Neural crest cell (in vitro differentiated cells): ENCODE data around the gene FAM83F. TPM values are rescaled to one million over a fixed set of nuclear protein-coding genes. Genes with fewer than 3 reads are reported as not detected.

Source experiments
- DNase-seq: peaks from one replicate; pipeline ENCODE4 v3.0.0; 2021; ENCODE audit warnings: low read depth, mixed read lengths, low spot score
- H3K27ac Mint-ChIP-seq: one replicate; pipeline ENCODE4 v1.8.0; 2021; ENCODE audit warnings: mild to moderate bottlenecking, mixed read lengths; ENCODE audit not compliant: unreplicated experiment
- H3K27me3 Mint-ChIP-seq: 2 replicates; pipeline ENCODE4 v1.8.0; 2021; ENCODE audit warnings: low read depth, mild to moderate bottlenecking, mixed read lengths
- H3K36me3 Mint-ChIP-seq: 2 replicates; pipeline ENCODE4 v1.8.0; 2021; ENCODE audit warnings: low read depth, mild to moderate bottlenecking, mixed read lengths
- H3K4me1 Mint-ChIP-seq: 2 replicates; pipeline ENCODE4 v1.8.0; 2021; ENCODE audit warnings: mixed read lengths
- H3K4me3 Mint-ChIP-seq: one replicate; pipeline ENCODE4 v1.8.0; 2021; ENCODE audit warnings: mild to moderate bottlenecking, mixed read lengths
- H3K9me3 Mint-ChIP-seq: 2 replicates; pipeline ENCODE4 v1.8.0; 2021; ENCODE audit warnings: mixed read lengths
- CTCF ChIP-seq: fragments of 200-600 bp; sonication (generic); conservative IDR thresholded peaks from 2 replicates; pipeline ENCODE4 v1.5.0; 2021; ENCODE audit warnings: antibody characterized with exemption, mild to moderate bottlenecking
- total RNA-seq: library from RNA; stranded (reverse); gene quantifications from 2 replicates; pipeline ENCODE4 v1.2.1, GENCODE V29; 2021

The FAM83F gene
- total RNA-seq, 1 donor from 2014 or later, result 3.1 TPM

DNA sequence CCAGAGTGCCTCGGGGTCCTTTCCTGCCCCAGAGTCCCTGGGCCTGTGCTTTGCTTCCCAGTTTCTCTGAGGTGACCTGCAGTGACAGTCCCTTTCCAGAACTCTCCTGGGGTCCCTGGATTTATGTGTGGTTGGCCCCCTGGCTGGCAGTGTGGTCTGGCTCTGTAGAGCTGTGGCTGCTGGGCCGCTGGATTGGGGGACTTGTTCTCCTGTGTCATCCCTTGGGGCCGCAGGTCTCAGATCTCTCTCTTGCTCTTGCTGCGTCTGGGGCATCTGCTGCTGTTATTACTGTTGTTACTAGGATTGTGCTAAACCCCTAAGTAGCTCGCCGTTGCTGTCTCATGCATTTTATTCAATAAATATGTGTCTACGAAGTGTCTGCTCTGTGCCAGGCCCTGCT is 31.9 kb downstream of the FAM83F start:
- TF ChIP-seq CTCF, result no peak
- DNase-seq, result no peak
- Mint-ChIP-seq H3K9me3 (no peaks in the 10 kb centered on the region), H3K36me3 (no peaks in the 10 kb centered on the region), H3K27me3 (no peaks in the 10 kb centered on the region), H3K4me1 (peaks cover 4% of the 10 kb centered on the region), H3K27ac (no peak overlapping the region), H3K4me3 (no peak overlapping the region)

DNA sequence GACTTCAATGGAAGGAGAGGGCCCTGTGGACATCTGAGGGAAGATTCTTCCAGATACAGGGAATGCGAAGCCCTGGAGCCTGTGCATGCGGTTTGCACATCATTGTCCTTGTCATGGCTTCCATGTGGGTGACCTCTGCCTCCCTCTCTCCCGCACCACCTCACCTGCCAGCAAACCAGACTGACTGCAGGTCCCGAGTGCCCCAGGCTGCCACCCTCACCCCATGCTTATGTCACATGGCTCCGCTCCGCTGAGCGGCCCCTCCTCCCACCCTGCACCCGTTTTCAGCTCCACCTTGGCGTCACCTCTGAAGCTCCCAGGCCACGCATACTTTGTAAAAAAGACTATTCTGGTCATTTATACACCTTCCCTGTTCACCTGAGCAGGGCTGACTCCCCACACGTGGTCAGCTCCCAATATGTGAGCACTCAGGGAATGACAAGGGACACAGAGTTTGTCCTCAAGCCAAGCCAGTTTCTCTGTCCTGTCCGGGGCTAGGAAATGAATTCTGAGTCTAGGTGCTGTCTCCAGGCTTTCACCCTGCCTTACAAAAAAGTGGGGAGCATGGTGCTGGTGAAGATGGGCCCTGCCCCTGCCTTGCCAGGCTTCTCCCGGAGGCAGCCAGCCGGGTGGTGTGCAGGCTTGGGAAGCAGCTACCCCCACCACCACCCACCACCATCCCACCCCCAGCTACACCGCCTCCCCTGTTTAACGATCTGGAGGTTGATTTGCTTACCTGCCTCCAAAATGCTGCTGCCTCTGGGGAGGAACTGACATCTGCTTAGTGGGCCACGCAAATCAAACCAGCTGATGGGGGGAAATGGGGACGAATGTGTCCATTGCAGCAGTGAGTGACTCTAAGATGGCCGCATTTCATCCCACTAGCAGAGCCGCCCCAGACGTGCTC is 32.7 kb downstream of the FAM83F start:
- TF ChIP-seq CTCF, result no peak
- H3K9me3 Mint-ChIP-seq, result no peaks in the 10 kb centered on the region
- peaks cover 4% of the 10 kb centered on the region for H3K4me1 Mint-ChIP-seq
- H3K36me3 Mint-ChIP-seq, result no peaks in the 10 kb centered on the region
- H3K4me3 Mint-ChIP-seq, result no peak overlapping the region
- H3K27me3 Mint-ChIP-seq, result no peaks in the 10 kb centered on the region
- DNase-seq, result no peak
- no peak overlapping the region for H3K27ac Mint-ChIP-seq

- TF ChIP-seq CTCF, result no peak
- no peaks in the 10 kb centered on the region for H3K27me3 Mint-ChIP-seq
- H3K27ac Mint-ChIP-seq, result no peak overlapping the region
- H3K9me3 Mint-ChIP-seq, result no peaks in the 10 kb centered on the region
- peaks cover 4% of the 10 kb centered on the region for H3K4me1 Mint-ChIP-seq
- no peak overlapping the region for H3K4me3 Mint-ChIP-seq
- no peaks in the 10 kb centered on the region for H3K36me3 Mint-ChIP-seq
- no peak for DNase-seq
These were observed 33.3 kb downstream of the FAM83F start for GRCh38 chr22:40028098-40028425.

DNA sequence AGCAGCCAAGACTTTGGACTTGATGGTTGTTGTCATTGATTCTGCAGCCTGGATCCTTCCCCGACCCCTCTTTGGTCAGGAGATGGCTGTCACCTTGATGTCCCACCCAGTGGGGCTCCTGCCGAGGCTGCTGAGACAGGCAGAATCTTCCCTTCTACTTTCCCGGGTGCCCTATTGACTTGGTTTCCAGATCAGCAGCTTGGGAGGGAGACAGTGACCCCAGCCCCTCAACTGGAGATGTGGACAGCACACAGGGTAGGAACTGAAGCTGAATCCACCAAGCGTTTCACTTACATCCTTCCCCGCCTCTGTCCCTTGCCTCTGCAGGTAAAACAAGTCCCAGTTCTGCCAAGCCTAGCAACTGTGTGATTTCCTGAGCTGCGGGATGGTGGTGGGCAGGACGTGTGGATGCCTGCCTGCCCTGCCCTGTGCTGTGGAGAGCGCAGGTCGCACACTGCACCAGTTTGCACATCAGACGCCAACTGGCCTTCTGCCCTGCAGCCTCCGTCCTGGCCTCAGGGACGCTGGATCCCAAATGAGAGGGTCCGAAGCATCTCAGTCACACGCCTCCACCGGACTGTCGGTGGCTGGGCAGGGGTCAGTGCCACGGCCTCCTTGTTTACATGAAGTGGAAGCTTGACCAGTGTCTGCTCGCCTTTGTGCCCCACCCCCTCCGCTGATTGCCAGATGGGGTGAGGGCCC is 34.6 kb downstream of the FAM83F start:
- Mint-ChIP-seq H3K27ac (no peak overlapping the region), H3K4me1 (peaks cover 4% of the 10 kb centered on the region), H3K27me3 (no peaks in the 10 kb centered on the region), H3K4me3 (no peak overlapping the region), H3K36me3 (no peaks in the 10 kb centered on the region), H3K9me3 (no peaks in the 10 kb centered on the region)
- DNase-seq, result no peak
- no peak for TF ChIP-seq CTCF

GRCh38 chr22:40030026-40030757 is 35.4 kb downstream of the FAM83F start:
- no peak for DNase-seq

More at GRCh38 chr22:40030026-40030757, 35.4 kb downstream of the FAM83F start:
- Mint-ChIP-seq H3K27me3 (peaks cover 3% of the 10 kb centered on the region), H3K4me1 (no peaks in the 10 kb centered on the region), H3K36me3 (no peaks in the 10 kb centered on the region), H3K4me3 (no peak overlapping the region), H3K9me3 (no peaks in the 10 kb centered on the region), H3K27ac (no peak overlapping the region)
- no peak for TF ChIP-seq CTCF
